Suprapubic skin (tissue), 4 donors: Measurements from ENCODE around the gene MON1B. TPM values are rescaled to one million over a fixed set of nuclear protein-coding genes. Genes with fewer than 3 reads are reported as not detected.
A peak's percentile ranks its signal among the peaks of the same experiment; 100 is the strongest.
"Not testable (repeated sequence)": the region's sequence is repeated elsewhere in the genome, so short reads cannot be mapped to it uniquely, and the experiment has no call there.

Experiments
- DNase-seq, 2 donors: peaks; one replicate each; pipeline ENCODE4 v3.0.0-alpha.2; 2019; ENCODE audit warnings: low spot score in 2 of 2
- H3K27ac ChIP-seq: fragments of 200-600 bp; sonication (generic); one replicate; pipeline ENCODE4 v1.5.1; 2019
- H3K27me3 ChIP-seq: fragments of 200-600 bp; sonication (generic); one replicate; pipeline ENCODE4 v1.5.1; 2019
- H3K36me3 ChIP-seq: fragments of 200-600 bp; sonication (generic); one replicate; pipeline ENCODE4 v1.5.1; 2019
- H3K4me1 ChIP-seq: fragments of 200-600 bp; sonication (generic); one replicate; pipeline ENCODE4 v1.5.1; 2019
- H3K4me3 ChIP-seq: fragments of 200-600 bp; sonication (generic); one replicate; pipeline ENCODE4 v1.5.1; 2019; ENCODE audit warnings: mild to moderate bottlenecking
- H3K9me3 ChIP-seq: fragments of 200-600 bp; sonication (generic); one replicate; pipeline ENCODE4 v1.5.1; 2019
- CTCF ChIP-seq, 2 donors: fragments of 200-600 bp in 1 of 2; fragments of 450-650 bp in 1 of 2; sonication (generic) in 1 of 2; IDR thresholded peaks; one replicate each; pipeline ENCODE4 v1.5.1; 2016 to 2019; ENCODE audit warnings: antibody characterized with exemption in 2 of 2, mild to moderate bottlenecking in 1 of 2, moderate library complexity in 1 of 2
- EP300 ChIP-seq: sonication (generic); formaldehyde crosslinking; IDR thresholded peaks from one replicate; pipeline ENCODE4 v1.6.1; 2017; ENCODE audit warnings: antibody characterized with exemption
- POLR2A ChIP-seq, 2 donors: fragments of 450-650 bp; IDR thresholded peaks; one replicate each; pipeline ENCODE4 v1.6.1; 2017; ENCODE audit warnings: antibody characterized with exemption in 2 of 2, mild to moderate bottlenecking in 2 of 2, moderate library complexity in 2 of 2
- POLR2AphosphoS5 ChIP-seq, 3 donors: sonication (generic); formaldehyde crosslinking; IDR thresholded peaks; one replicate each; pipeline ENCODE4 v1.6.1; 2017; ENCODE audit warnings: antibody characterized with exemption in 3 of 3
- WGBS: methylation state at CpG from one replicate; pipeline ENCODE4 v1.1.5; 2018; 5-methylcytosine and 5-hydroxymethylcytosine counted together
- total RNA-seq, 4 donors: library from RNA; depleted of rRNA; stranded (reverse); fragments of >200 nt; gene quantifications; one replicate each; pipeline ENCODE4 v1.1.0, GENCODE V29; 2016

Gene MON1B
- total RNA-seq, 4 donors from 2014 or later = 20.8 to 27.1 (median 23.3) TPM

GRCh38 chr16:77171745-77172635, 19.0 kb upstream of the MON1B start:
- no peak overlapping the region for H3K27ac ChIP-seq
- H3K9me3 ChIP-seq = no peaks in the 10 kb centered on the region
- peaks cover 8% of the 10 kb centered on the region for H3K27me3 ChIP-seq
- TF ChIP-seq POLR2AphosphoS5 (IDR thresholded peaks at IDR 0.05) (no peak), CTCF (IDR thresholded peaks at IDR 0.05) (peak; percentile 53 to 58)
- no peak for DNase-seq
- WGBS = 51% methylated on average over 5 of the region's 5 CpGs
- H3K36me3 ChIP-seq = no peaks in the 10 kb centered on the region
- no peak overlapping the region for H3K4me3 ChIP-seq
- no peaks in the 10 kb centered on the region for H3K4me1 ChIP-seq

GRCh38 chr16:77172951-77173350, 18.0 kb upstream of the MON1B start:
- H3K27ac ChIP-seq = no peak overlapping the region
- no peaks in the 10 kb centered on the region for H3K36me3 ChIP-seq
- H3K9me3 ChIP-seq = no peaks in the 10 kb centered on the region
- H3K4me1 ChIP-seq = no peaks in the 10 kb centered on the region
- TF ChIP-seq POLR2A (IDR thresholded peaks at IDR 0.05) (no peak), POLR2AphosphoS5 (IDR thresholded peaks at IDR 0.05) (no peak), EP300 (no peak), CTCF (IDR thresholded peaks at IDR 0.05) (no peak)
- no peak for DNase-seq
- H3K27me3 ChIP-seq = peaks cover 8% of the 10 kb centered on the region
- no peak overlapping the region for H3K4me3 ChIP-seq

- Histone ChIP-seq H3K4me1 (no peaks in the 10 kb centered on the region), H3K36me3 (no peaks in the 10 kb centered on the region), H3K4me3 (no peak overlapping the region), H3K27ac (no peak overlapping the region), H3K9me3 (no peaks in the 10 kb centered on the region), H3K27me3 (no peaks in the 10 kb centered on the region)
- no peak for DNase-seq
- TF ChIP-seq CTCF (IDR thresholded peaks at IDR 0.05) (no peak), POLR2A (IDR thresholded peaks at IDR 0.05) (no peak), POLR2AphosphoS5 (IDR thresholded peaks at IDR 0.05) (no peak), EP300 (no peak)
- 51% methylated on average over 1 of the region's 1 CpG for WGBS
These were observed 7.9 kb upstream of the MON1B start for GRCh38 chr16:77183137-77183536.

- DNase-seq, H3K27ac ChIP-seq, H3K4me3 ChIP-seq, H3K9me3 ChIP-seq, H3K4me1 ChIP-seq, H3K36me3 ChIP-seq, H3K27me3 ChIP-seq: not testable (repeated sequence)
- WGBS = 69% methylated on average over 1 of the region's 1 CpG
These were observed 4.7 kb upstream of the MON1B start for GRCh38 chr16:77186298-77186697.

- TF ChIP-seq EP300 = no peak
- no peak for TF ChIP-seq POLR2AphosphoS5 (IDR thresholded peaks at IDR 0.05)
- no peak for TF ChIP-seq POLR2A (IDR thresholded peaks at IDR 0.05)
- no peak for TF ChIP-seq CTCF (IDR thresholded peaks at IDR 0.05)
- Histone ChIP-seq H3K27me3 (no peaks in the 10 kb centered on the region), H3K4me1 (peaks cover 23% of the 10 kb centered on the region), H3K4me3 (peak overlapping the region; percentile 74), H3K9me3 (no peaks in the 10 kb centered on the region), H3K36me3 (peaks cover 19% of the 10 kb centered on the region), H3K27ac (peak overlapping the region; percentile 98)
- no peak for DNase-seq
- 1% methylated on average over 16 of the region's 19 CpGs for WGBS
These were observed 856 bp upstream of the MON1B start for GRCh38 chr16:77190190-77190477.
